IPS-18c (cell line): ENCODE results near the gene APOA1.

Experiments used
- H3K4me3 ChIP-seq: 2 replicates; pipeline ENCODE4 v1.7.0; 2013; ENCODE audit warnings: low read depth, mild to moderate bottlenecking, low read length, moderate library complexity; ENCODE audit not compliant: insufficient read depth
- H3K9me3 ChIP-seq: one replicate; pipeline ENCODE4 v1.6.1; 2013; ENCODE audit warnings: mild to moderate bottlenecking, low read length, moderate library complexity; ENCODE audit not compliant: control insufficient read depth, insufficient read depth

The APOA1 gene

DNA sequence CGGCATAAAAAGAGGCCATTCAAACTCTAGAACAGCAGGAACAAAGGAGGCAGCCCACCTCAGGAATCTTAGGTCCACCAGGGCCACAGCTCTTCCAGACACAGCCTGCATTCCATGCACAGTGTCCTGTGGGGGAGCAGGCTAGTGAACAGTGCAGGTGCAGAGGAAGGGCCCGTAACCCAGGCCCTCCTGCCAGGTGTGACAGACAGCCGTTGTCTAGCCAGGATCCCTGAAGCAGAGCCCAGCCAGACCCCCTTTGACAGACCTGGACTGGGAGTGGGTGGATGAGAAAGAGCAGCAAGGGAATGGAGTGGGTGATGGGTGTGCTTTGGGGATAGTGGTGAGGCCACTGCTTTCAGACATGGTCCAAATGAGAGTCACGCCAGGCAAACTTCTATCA is 48.4 kb downstream of the APOA1 start:
- H3K4me3 ChIP-seq: no peak overlapping the region

DNA sequence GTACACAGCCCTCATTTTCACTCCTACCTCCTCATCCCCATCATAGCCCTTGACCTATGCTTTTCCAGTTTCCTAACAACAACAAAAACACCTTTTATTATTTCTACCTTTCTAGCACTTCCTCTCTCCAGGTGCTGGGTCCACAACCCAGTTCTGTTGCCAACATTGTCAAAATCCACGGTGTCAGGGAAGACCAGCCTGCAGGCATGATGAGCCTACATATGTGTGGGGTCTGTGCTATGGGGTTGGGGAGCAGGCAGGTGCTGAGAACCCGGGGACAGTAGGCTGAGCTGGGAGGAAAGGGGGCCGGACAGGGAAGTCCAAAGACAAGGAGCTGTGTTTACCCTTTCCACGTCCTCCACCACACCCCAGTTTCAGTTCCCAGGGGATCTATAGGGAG is 48.9 kb downstream of the APOA1 start:
- Histone ChIP-seq H3K4me3 (peak overlapping the region; percentile 77), H3K9me3 (peaks cover 2% of the 10 kb centered on the region)

More for the DNA sequence above, 48.4 kb downstream of the APOA1 start:
- H3K9me3 ChIP-seq: peaks cover 2% of the 10 kb centered on the region

DNA sequence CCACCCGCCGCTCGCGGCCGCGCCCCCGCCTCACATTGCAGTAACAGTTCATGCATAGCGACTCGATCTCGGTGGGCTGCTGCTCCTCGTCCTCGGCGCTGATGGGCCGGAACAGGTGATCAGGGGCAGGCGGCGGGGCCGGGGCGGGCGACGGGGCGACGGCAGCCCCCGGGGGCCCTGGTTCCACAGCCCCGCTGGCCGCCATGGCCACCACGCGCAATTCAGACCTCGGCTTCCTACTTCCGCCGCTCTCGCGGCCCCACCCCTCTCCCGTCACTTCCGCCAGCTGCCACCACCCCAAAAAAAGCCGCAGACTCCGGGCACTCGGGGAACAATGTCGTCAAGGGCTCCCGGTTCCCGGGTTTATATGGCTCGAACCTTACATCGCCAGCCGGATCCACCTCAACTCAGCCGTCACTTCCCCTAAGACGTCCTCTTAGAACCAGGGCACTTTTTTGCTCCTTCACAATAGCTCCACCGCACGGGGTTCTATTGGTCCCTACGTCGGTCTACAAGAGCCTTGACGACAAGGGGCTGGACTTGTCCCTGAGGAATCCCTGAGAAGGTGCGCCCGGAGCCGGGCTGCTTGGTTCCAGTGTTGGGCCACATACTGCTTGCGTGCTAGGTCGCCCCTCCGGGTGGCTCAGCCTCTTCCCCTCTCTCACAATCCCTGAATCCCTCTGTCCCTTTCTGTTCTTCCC is 49.5 kb downstream of the APOA1 start, which contains the start of gene ZPR1:
Gene ZPR1 (minus strand): TSS at position 238 of the 701 bp plus-strand sequence. CDS start 33 bp downstream, at position 205.
- Histone ChIP-seq H3K4me3 (peak within 1 kb of the TSS; percentile 77), H3K9me3 (peaks cover 2% of the 10 kb centered on the region)

DNA sequence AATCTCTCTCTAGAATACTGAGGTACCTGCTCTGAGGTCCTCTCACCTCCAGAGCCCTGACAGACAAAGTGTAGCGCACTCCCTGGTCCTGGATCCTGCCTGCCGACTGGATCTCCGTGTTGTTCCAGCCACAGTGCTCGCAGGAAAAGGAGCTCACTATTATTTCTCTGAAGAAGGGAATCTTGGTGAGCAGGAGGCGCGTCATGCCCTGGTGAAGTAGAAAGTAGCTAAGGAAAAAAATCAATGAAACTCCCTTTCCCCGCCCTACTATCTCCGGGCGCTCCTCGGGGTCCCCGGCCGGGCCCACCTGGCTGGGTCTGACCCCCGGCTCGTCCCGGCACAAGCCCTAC is 50.0 kb downstream of the APOA1 start:
- H3K9me3 ChIP-seq: peaks cover 2% of the 10 kb centered on the region
- H3K4me3 ChIP-seq: peak overlapping the region; percentile 77

DNA sequence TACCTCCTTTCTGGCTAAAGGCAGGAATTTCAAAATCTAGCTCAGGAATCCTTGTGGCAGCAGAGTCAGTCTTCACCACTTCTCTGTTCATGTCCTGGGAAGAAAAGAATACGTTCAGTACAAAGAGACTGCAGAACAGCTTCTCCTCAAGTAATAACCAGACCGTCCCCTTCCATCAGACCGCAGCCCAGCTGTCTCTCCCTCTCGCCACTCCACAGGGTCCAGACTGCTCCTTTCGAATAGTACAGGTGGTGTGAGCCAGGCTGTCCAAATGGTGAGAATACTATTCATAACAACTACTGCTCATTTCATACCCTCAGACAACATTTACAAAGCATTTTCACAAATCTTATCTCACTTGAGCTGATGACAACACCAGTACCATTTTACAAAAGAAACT is 50.5 kb downstream of the APOA1 start:
- Histone ChIP-seq H3K4me3 (peak overlapping the region; percentile 77), H3K9me3 (peaks cover 2% of the 10 kb centered on the region)

DNA sequence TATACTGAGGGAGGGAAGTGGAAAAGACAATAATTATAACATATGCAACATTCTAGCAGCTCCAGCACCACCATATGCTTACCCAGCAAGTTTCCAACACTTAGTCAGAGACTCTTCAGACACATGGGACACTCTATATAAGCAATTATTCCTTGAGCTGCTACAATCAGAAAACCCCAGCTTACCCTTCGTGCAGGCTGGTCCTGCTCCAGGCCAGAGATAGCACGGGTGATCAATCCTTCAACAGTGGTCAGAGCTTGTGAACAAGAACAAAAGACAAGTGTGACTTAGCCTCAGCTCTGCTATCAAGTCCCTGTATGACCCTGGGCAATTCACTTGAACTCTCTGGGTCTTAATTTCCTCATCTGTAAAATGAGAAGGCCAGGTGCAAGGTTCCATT is 51.1 kb downstream of the APOA1 start:
- Histone ChIP-seq H3K9me3 (peaks cover 2% of the 10 kb centered on the region), H3K4me3 (no peak overlapping the region)
